Limb (tissue), 2 donors: ENCODE measurements around the gene ARNT2.
"Not testable (repeated sequence)": the region's sequence is repeated elsewhere in the genome, so short reads cannot be mapped to it uniquely, and the experiment has no call there.

ENCODE experiments used
- DNase-seq, 2 donors: peaks; one replicate each; pipeline ENCODE4 v3.0.0-alpha.2; 2016; ENCODE audit errors: extremely low spot score in 2 of 2

The ARNT2 gene

GRCh38 chr15:80647424-80647823, 243.2 kb downstream of the ARNT2 start:
- DNase-seq = not testable (repeated sequence)
